ENCODE data around the gene LGSN. TPM values are rescaled to one million over a fixed set of nuclear protein-coding genes. Genes with fewer than 3 reads are reported as not detected.

LGSN gene
- total RNA-seq, 1 donor from 2014 or later, result 0.38 TPM

DNA sequence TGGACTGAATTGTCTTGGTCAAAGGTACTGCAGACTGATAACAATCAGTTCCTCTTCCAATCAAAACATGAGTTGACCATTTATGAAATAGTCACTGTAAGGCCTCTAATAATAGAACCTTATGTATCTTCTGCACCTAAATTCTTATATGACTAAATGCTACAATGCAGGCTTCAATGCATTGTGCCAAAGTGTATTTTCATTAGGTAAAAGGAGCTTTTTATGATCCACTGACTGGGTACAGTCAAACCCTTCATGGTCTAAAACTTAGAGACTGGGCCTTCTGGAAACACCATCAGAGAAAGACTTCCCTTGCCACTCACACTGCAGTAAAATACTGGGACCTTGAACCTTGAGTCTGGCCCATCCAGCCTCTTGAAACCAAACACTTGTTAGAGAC is 16.3 kb downstream of the LGSN start:
- no peak for DNase-seq
- H3K9me3 ChIP-seq, result no peaks in the 10 kb centered on the region
- intact Hi-C loops (cut with DNase I), result no loop called here
- H3K27me3 ChIP-seq, result no peaks in the 10 kb centered on the region
- H3K27ac ChIP-seq, result no peak overlapping the region
- TF ChIP-seq, protein P1, sequence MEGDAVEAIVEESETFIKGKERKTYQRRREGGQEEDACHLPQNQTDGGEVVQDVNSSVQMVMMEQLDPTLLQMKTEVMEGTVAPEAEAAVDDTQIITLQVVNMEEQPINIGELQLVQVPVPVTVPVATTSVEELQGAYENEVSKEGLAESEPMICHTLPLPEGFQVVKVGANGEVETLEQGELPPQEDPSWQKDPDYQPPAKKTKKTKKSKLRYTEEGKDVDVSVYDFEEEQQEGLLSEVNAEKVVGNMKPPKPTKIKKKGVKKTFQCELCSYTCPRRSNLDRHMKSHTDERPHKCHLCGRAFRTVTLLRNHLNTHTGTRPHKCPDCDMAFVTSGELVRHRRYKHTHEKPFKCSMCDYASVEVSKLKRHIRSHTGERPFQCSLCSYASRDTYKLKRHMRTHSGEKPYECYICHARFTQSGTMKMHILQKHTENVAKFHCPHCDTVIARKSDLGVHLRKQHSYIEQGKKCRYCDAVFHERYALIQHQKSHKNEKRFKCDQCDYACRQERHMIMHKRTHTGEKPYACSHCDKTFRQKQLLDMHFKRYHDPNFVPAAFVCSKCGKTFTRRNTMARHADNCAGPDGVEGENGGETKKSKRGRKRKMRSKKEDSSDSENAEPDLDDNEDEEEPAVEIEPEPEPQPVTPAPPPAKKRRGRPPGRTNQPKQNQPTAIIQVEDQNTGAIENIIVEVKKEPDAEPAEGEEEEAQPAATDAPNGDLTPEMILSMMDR (IDR thresholded peaks at IDR 0.05), result no peak
- H3K36me3 ChIP-seq, result no peaks in the 10 kb centered on the region
- no peaks in the 10 kb centered on the region for H3K4me1 ChIP-seq
- no peak overlapping the region for H3K4me3 ChIP-seq
- ATAC-seq, result no peak

DNA sequence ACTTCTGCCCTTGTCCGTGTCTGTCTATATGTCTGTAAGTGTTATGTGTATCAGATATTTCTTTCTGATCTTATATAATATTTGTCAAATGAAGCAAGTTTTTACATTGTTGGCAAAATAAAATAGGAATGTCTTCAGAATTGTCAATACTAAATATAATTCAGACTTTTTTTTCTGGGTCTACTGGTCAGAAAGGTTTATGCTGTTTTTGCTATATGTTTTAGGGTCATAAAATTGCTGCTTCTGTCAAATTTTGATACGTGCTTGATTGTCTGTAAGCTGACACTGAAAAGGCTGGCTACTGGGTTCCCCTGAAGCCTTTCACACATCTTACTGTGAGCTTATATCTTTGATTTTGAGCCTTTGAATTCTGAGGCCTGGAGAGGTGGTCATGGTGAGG is 20.1 kb downstream of the LGSN start:
- TF ChIP-seq, protein P1 (IDR thresholded peaks at IDR 0.05), result no peak
- Histone ChIP-seq H3K27me3 (no peaks in the 10 kb centered on the region), H3K36me3 (no peaks in the 10 kb centered on the region), H3K4me3 (no peak overlapping the region), H3K9me3 (no peaks in the 10 kb centered on the region), H3K4me1 (no peaks in the 10 kb centered on the region), H3K27ac (no peak overlapping the region)
- DNase-seq (no peak), ATAC-seq (no peak)
- intact Hi-C loops (cut with DNase I), result no loop called here

DNA sequence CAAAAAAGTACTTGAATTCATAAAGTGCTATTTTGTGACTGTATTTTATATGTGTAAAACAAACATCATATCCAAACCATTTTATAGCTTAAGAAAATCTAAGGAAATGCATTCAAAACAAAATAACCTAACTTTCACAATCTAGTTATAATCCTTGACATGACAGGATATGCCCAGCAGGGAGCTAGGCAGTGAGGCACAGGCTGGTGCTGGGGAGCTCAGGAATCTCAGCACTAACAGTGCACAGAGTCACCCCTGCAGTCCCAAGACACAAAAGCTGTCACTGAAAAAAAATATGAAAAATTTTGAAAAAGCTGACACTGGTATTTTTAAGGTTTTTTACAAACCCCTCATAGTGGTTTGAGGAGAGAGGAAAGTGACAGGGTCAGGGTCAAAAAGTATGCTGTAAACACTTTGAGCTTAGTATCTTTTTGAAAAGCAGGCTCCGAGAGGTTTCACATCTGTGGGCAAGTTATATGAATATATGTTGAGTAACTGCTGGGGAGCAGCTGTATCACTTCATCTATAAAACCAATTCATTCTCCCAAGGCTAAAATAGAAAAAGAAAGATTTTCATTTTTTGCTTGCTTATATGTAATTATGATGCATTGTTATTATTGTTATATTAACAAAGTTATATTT is 24.1 kb downstream of the LGSN start:
- DNase-seq, result no peak
- H3K4me1 ChIP-seq, result no peaks in the 10 kb centered on the region
- no peaks in the 10 kb centered on the region for H3K9me3 ChIP-seq
- TF ChIP-seq, protein P1 (IDR thresholded peaks at IDR 0.05), result no peak
- H3K27ac ChIP-seq, result no peak overlapping the region
- H3K27me3 ChIP-seq, result no peaks in the 10 kb centered on the region
- H3K36me3 ChIP-seq, result no peaks in the 10 kb centered on the region
- intact Hi-C loops (cut with DNase I), result no loop called here
- no peak for ATAC-seq
- H3K4me3 ChIP-seq, result no peak overlapping the region

DNA sequence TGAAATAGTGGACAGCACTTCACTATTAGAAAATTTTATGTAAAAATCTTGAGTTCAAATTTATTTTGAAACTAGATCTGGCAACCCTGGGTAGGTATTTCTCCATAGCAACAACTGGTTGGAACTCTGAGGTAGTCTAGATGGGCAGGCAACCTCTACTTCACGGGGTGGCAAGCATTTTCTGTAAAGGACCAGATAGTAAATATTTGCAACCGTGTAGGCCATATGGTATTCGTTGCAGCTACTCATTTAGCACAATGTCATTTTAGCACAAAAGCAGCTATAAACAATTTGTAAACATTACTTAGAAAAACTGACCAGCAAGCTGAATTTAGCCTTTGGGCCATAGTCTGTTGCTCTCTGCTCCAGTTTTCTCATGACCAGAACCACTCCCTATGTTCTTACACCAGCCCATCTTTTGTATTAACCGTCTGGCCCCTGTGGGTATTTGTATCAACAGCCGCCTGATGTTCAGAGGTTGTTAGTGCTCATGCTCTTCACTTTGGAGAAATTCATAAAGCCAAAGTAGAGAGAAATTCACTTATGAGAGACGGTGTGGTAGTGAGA is 29.2 kb downstream of the LGSN start:
- no peak for ATAC-seq
- no peak for DNase-seq
- TF ChIP-seq, protein P1 (IDR thresholded peaks at IDR 0.05), result no peak

DNA sequence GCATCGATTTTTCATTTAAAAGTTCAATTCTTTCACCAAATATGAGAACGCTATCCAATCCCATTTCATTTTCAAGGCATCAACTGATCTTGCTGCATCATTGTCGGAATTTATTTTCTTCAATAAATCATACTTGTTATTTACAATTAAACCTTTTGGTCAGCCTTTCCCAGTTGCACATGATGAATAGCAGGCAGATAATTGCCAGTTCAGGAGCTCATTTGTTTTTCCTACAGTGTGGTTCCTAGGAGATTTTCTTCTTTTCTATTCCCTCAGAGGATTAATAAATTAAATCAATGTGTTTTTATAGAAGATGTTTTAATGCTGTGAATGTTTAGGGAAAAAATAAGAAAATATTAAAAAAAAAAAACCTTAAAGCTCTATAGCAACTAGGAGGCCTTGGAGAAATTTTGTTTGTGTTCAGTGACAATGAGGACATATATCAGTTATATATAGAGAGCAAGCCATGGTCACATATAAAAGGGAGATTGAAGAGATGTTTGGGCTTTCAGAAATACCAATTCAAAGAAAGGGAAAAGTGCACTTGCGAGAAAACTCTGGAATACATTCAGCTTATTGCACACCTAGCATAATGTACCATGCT is 30.4 kb downstream of the LGSN start:
- no peak for ATAC-seq
- H3K4me3 ChIP-seq, result no peak overlapping the region
- no peaks in the 10 kb centered on the region for H3K4me1 ChIP-seq
- H3K27me3 ChIP-seq, result no peaks in the 10 kb centered on the region
- H3K27ac ChIP-seq, result no peak overlapping the region
- no peak for DNase-seq
- no peaks in the 10 kb centered on the region for H3K36me3 ChIP-seq
- TF ChIP-seq, protein P1 (IDR thresholded peaks at IDR 0.05), result no peak
- intact Hi-C loops (cut with DNase I), result no loop called here
- no peaks in the 10 kb centered on the region for H3K9me3 ChIP-seq

More for the DNA sequence above, 29.2 kb downstream of the LGSN start:
- Histone ChIP-seq H3K36me3 (no peaks in the 10 kb centered on the region), H3K27me3 (no peaks in the 10 kb centered on the region), H3K9me3 (no peaks in the 10 kb centered on the region), H3K4me3 (no peak overlapping the region), H3K27ac (no peak overlapping the region), H3K4me1 (no peaks in the 10 kb centered on the region)
- intact Hi-C loops (cut with DNase I), result no loop called here

All from upper lobe of right lung (tissue), 1 donor.